Measurements from ENCODE around the gene DRG2. TPM values are rescaled to one million over a fixed set of nuclear protein-coding genes. Genes with fewer than 3 reads are reported as not detected.

DRG2 gene
- polyA plus RNA-seq, 2 donors: 29.8 to 35.0 TPM

- H3K27ac ChIP-seq (ENCODE audit: low read depth in 2 of 2, low read length in 1 of 2): no peak overlapping the region
- no peaks in the 10 kb centered on the region for H3K36me3 ChIP-seq (ENCODE audit: control insufficient read depth in 2 of 2, insufficient read depth in 2 of 2, low read length in 1 of 2)
- 92 to 96% methylated on average over 2 of the region's 2 CpGs for WGBS, 2 donors
- H3K4me1 ChIP-seq (ENCODE audit: control insufficient read depth in 2 of 2, insufficient read depth in 2 of 2, low read length in 1 of 2): peaks cover 0 to 2% of the 10 kb centered on the region in 2 donors
- H3K27me3 ChIP-seq (ENCODE audit: control insufficient read depth in 1 of 2, insufficient read depth in 2 of 2, low read length in 2 of 2): no peaks in the 10 kb centered on the region
- H3K4me3 ChIP-seq (ENCODE audit: low read depth in 1 of 2, low read length in 2 of 2): no peak overlapping the region
- no peaks in the 10 kb centered on the region for H3K9me3 ChIP-seq (ENCODE audit: control insufficient read depth in 2 of 2, insufficient read depth in 1 of 2, low read depth in 1 of 2, low read length in 1 of 2)
Observed at GRCh38 chr17:18146259-18146658, 58.5 kb downstream of the DRG2 start.

- Histone ChIP-seq H3K36me3 (ENCODE audit: control insufficient read depth in 2 of 2, insufficient read depth in 2 of 2, low read length in 1 of 2) (no peaks in the 10 kb centered on the region), H3K27me3 (ENCODE audit: control insufficient read depth in 1 of 2, insufficient read depth in 2 of 2, low read length in 2 of 2) (no peaks in the 10 kb centered on the region), H3K27ac (ENCODE audit: low read depth in 2 of 2, low read length in 1 of 2) (no peak overlapping the region), H3K4me1 (ENCODE audit: control insufficient read depth in 2 of 2, insufficient read depth in 2 of 2, low read length in 1 of 2) (peaks cover 0 to 2% of the 10 kb centered on the region in 2 donors), H3K4me3 (ENCODE audit: low read depth in 1 of 2, low read length in 2 of 2) (no peak overlapping the region), H3K9me3 (ENCODE audit: control insufficient read depth in 2 of 2, insufficient read depth in 1 of 2, low read depth in 1 of 2, low read length in 1 of 2) (no peaks in the 10 kb centered on the region)
- WGBS, 2 donors: 77% methylated on average over 3 of the region's 3 CpGs
Observed at GRCh38 chr17:18146980-18147379, 59.2 kb downstream of the DRG2 start.

- Histone ChIP-seq H3K36me3 (ENCODE audit: control insufficient read depth in 2 of 2, insufficient read depth in 2 of 2, low read length in 1 of 2) (no peaks in the 10 kb centered on the region), H3K9me3 (ENCODE audit: control insufficient read depth in 2 of 2, insufficient read depth in 1 of 2, low read depth in 1 of 2, low read length in 1 of 2) (no peaks in the 10 kb centered on the region), H3K27me3 (ENCODE audit: control insufficient read depth in 1 of 2, insufficient read depth in 2 of 2, low read length in 2 of 2) (no peaks in the 10 kb centered on the region), H3K4me1 (ENCODE audit: control insufficient read depth in 2 of 2, insufficient read depth in 2 of 2, low read length in 1 of 2) (peaks cover 0 to 4% of the 10 kb centered on the region in 2 donors), H3K4me3 (ENCODE audit: low read depth in 1 of 2, low read length in 2 of 2) (no peak overlapping the region), H3K27ac (ENCODE audit: low read depth in 2 of 2, low read length in 1 of 2) (no peak overlapping the region)
- WGBS, 2 donors: 87 to 93% methylated on average over 7 of the region's 7 CpGs
Observed at GRCh38 chr17:18148586-18148985, 60.8 kb downstream of the DRG2 start.

- no peaks in the 10 kb centered on the region for H3K27me3 ChIP-seq (ENCODE audit: control insufficient read depth in 1 of 2, insufficient read depth in 2 of 2, low read length in 2 of 2)
- H3K4me3 ChIP-seq (ENCODE audit: low read depth in 1 of 2, low read length in 2 of 2): no peak overlapping the region
- WGBS, 2 donors: 87 to 91% methylated on average over 9 of the region's 9 CpGs
- no peak overlapping the region for H3K27ac ChIP-seq (ENCODE audit: low read depth in 2 of 2, low read length in 1 of 2)
- no peaks in the 10 kb centered on the region for H3K36me3 ChIP-seq (ENCODE audit: control insufficient read depth in 2 of 2, insufficient read depth in 2 of 2, low read length in 1 of 2)
- H3K4me1 ChIP-seq (ENCODE audit: control insufficient read depth in 2 of 2, insufficient read depth in 2 of 2, low read length in 1 of 2): peaks cover 0 to 4% of the 10 kb centered on the region in 2 donors
- H3K9me3 ChIP-seq (ENCODE audit: control insufficient read depth in 2 of 2, insufficient read depth in 1 of 2, low read depth in 1 of 2, low read length in 1 of 2): no peaks in the 10 kb centered on the region
Observed at GRCh38 chr17:18151290-18151689, 63.5 kb downstream of the DRG2 start.

GRCh38 chr17:18155179-18155578 is 67.4 kb downstream of the DRG2 start:
- no peak overlapping the region for H3K4me3 ChIP-seq (ENCODE audit: low read depth in 1 of 2, low read length in 2 of 2)
- 92 to 96% methylated on average over 14 of the region's 14 CpGs for WGBS, 2 donors
- H3K27me3 ChIP-seq (ENCODE audit: control insufficient read depth in 1 of 2, insufficient read depth in 2 of 2, low read length in 2 of 2): no peaks in the 10 kb centered on the region
- no peaks in the 10 kb centered on the region for H3K36me3 ChIP-seq (ENCODE audit: control insufficient read depth in 2 of 2, insufficient read depth in 2 of 2, low read length in 1 of 2)
- peaks cover 0 to 7% of the 10 kb centered on the region in 2 donors for H3K4me1 ChIP-seq (ENCODE audit: control insufficient read depth in 2 of 2, insufficient read depth in 2 of 2, low read length in 1 of 2)
- H3K27ac ChIP-seq (ENCODE audit: low read depth in 2 of 2, low read length in 1 of 2): no peak overlapping the region
- H3K9me3 ChIP-seq (ENCODE audit: control insufficient read depth in 2 of 2, insufficient read depth in 1 of 2, low read depth in 1 of 2, low read length in 1 of 2): no peaks in the 10 kb centered on the region

- 75% methylated on average over 8 of the region's 8 CpGs for WGBS, 2 donors
- no peaks in the 10 kb centered on the region for H3K36me3 ChIP-seq (ENCODE audit: control insufficient read depth in 2 of 2, insufficient read depth in 2 of 2, low read length in 1 of 2)
- no peaks in the 10 kb centered on the region for H3K9me3 ChIP-seq (ENCODE audit: control insufficient read depth in 2 of 2, insufficient read depth in 1 of 2, low read depth in 1 of 2, low read length in 1 of 2)
- no peak overlapping the region for H3K4me3 ChIP-seq (ENCODE audit: low read depth in 1 of 2, low read length in 2 of 2)
- peaks cover 0 to 7% of the 10 kb centered on the region in 2 donors for H3K4me1 ChIP-seq (ENCODE audit: control insufficient read depth in 2 of 2, insufficient read depth in 2 of 2, low read length in 1 of 2)
- H3K27me3 ChIP-seq (ENCODE audit: control insufficient read depth in 1 of 2, insufficient read depth in 2 of 2, low read length in 2 of 2): no peaks in the 10 kb centered on the region
- H3K27ac ChIP-seq (ENCODE audit: low read depth in 2 of 2, low read length in 1 of 2): peak overlapping the region in 1 of 2 donors; percentile 10
Observed at GRCh38 chr17:18156171-18156975, 68.6 kb downstream of the DRG2 start.

GRCh38 chr17:18156976-18157280 is 69.2 kb downstream of the DRG2 start:
- WGBS, 2 donors: 90 to 97% methylated on average over 10 of the region's 10 CpGs
- no peak overlapping the region for H3K27ac ChIP-seq (ENCODE audit: low read depth in 2 of 2, low read length in 1 of 2)

More at GRCh38 chr17:18156976-18157280, 69.2 kb downstream of the DRG2 start:
- H3K27me3 ChIP-seq (ENCODE audit: control insufficient read depth in 1 of 2, insufficient read depth in 2 of 2, low read length in 2 of 2): no peaks in the 10 kb centered on the region
- H3K36me3 ChIP-seq (ENCODE audit: control insufficient read depth in 2 of 2, insufficient read depth in 2 of 2, low read length in 1 of 2): no peaks in the 10 kb centered on the region
- H3K9me3 ChIP-seq (ENCODE audit: control insufficient read depth in 2 of 2, insufficient read depth in 1 of 2, low read depth in 1 of 2, low read length in 1 of 2): no peaks in the 10 kb centered on the region
- peaks cover 0 to 7% of the 10 kb centered on the region in 2 donors for H3K4me1 ChIP-seq (ENCODE audit: control insufficient read depth in 2 of 2, insufficient read depth in 2 of 2, low read length in 1 of 2)
- H3K4me3 ChIP-seq (ENCODE audit: low read depth in 1 of 2, low read length in 2 of 2): no peak overlapping the region

Other genes starting within 250 kb of the DRG2 start
- gene TOM1L2, start 115.5 kb upstream of the DRG2 start, polyA plus RNA-seq: 10 to 100 TPM; 49.9 to 83.2 TPM
- gene DRC3, start 115.1 kb upstream of the DRG2 start, polyA plus RNA-seq: 1 to 10 TPM in 1 of 2 donors, under 1 TPM in 1; 0.72 to 1.4 TPM
- gene ATPAF2, start 48.8 kb upstream of the DRG2 start, polyA plus RNA-seq: 10 to 100 TPM; 16.2 to 21.0 TPM
- gene GID4, start 48.5 kb upstream of the DRG2 start, polyA plus RNA-seq: 1 to 10 TPM; 6.2 to 7.5 TPM
- under 1 TPM; 0.51 to 0.68 TPM for gene MYO15A, start 20.8 kb downstream of the DRG2 start, polyA plus RNA-seq
- 10 to 100 TPM; 19.4 to 20.4 TPM for gene ALKBH5, start 95.9 kb downstream of the DRG2 start, polyA plus RNA-seq
- 10 to 100 TPM; 11.4 to 12.5 TPM for gene LLGL1, start 137.7 kb downstream of the DRG2 start, polyA plus RNA-seq
- 100 to 1,000 TPM; 218 to 258 TPM for gene FLII, start 170.8 kb downstream of the DRG2 start, polyA plus RNA-seq
- gene MIEF2, start 172.7 kb downstream of the DRG2 start, polyA plus RNA-seq: 10 to 100 TPM in 1 of 2 donors, 1 to 10 TPM in 1; 7.6 to 11.4 TPM
- gene TOP3A, start 227.0 kb downstream of the DRG2 start, polyA plus RNA-seq: 10 to 100 TPM in 1 of 2 donors, 1 to 10 TPM in 1; 9.4 to 14.6 TPM
- gene SMCR8, start 227.3 kb downstream of the DRG2 start, polyA plus RNA-seq: 1 to 10 TPM; 3.2 to 3.6 TPM

All from esophagus (tissue), 2 donors.